22Rv1 (cell line): ENCODE results near the gene DNAH2.

Source experiments
- H3K27ac ChIP-seq: fragments of 450-650 bp; 2 replicates; pipeline ENCODE4 v1.5.1; 2017
- ZFX ChIP-seq: fragments of 450-650 bp; IDR thresholded peaks from 2 replicates; pipeline ENCODE4 v1.6.1; 2017; ENCODE audit warnings: antibody characterized with exemption, borderline replicate concordance
- TF ChIP-seq, protein P1 (sequence below): fragments of 450-650 bp; IDR thresholded peaks from 2 replicates; pipeline ENCODE4 v1.5.1; 2017; ENCODE audit warnings: mild to moderate bottlenecking

DNAH2 gene

DNA sequence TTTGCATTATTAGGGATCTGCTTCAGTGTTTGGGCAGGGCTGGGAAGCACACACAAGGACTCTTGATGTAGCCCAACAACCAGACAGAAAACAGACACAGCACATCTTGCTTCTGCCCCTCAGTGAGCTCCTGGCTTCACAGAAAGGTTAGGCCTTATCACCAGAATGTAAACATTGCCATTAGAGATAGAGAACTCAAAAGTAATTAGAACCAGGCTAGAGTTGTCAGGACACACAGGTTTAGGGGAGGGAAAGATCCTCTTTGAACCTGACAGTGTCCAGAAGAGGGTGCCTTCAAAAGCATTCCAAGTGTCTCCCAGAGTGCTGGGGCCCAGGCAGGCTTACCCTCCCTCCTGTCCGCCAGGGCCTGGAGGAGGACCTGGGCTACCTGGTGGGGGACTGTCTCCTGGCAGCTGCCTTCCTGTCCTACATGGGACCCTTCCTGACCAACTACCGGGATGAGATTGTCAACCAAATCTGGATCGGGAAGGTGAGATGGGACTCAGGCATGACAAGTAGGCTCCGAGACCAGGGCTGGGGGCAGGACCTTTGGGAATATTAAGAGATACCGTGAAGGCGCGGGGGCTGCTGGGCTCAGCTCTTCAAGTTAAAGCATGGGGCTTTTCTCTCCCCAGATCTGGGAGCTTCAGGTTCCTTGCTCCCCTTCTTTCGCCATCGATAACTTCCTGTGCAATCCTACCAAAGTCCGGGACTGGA is 99.5 kb downstream of the DNAH2 start:
- no peak overlapping the region for H3K27ac ChIP-seq
- TF ChIP-seq, protein P1, sequence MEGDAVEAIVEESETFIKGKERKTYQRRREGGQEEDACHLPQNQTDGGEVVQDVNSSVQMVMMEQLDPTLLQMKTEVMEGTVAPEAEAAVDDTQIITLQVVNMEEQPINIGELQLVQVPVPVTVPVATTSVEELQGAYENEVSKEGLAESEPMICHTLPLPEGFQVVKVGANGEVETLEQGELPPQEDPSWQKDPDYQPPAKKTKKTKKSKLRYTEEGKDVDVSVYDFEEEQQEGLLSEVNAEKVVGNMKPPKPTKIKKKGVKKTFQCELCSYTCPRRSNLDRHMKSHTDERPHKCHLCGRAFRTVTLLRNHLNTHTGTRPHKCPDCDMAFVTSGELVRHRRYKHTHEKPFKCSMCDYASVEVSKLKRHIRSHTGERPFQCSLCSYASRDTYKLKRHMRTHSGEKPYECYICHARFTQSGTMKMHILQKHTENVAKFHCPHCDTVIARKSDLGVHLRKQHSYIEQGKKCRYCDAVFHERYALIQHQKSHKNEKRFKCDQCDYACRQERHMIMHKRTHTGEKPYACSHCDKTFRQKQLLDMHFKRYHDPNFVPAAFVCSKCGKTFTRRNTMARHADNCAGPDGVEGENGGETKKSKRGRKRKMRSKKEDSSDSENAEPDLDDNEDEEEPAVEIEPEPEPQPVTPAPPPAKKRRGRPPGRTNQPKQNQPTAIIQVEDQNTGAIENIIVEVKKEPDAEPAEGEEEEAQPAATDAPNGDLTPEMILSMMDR = no peak
- no peak for TF ChIP-seq ZFX

DNA sequence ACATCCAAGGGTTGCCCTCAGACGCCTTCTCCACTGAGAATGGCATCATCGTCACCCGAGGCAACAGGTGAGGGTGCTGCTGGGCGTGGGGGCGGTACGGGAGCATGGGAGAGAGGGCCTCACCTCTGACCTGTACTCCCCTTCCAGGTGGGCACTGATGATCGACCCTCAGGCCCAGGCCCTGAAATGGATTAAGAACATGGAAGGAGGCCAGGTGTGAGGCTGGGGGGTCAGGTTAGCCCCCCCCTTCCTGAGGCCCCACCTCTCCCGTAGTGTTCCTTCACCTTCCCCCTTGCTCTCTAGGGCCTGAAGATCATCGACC is 100.1 kb downstream of the DNAH2 start:
- TF ChIP-seq, protein P1 = no peak
- no peak for TF ChIP-seq ZFX
- no peak overlapping the region for H3K27ac ChIP-seq

DNA sequence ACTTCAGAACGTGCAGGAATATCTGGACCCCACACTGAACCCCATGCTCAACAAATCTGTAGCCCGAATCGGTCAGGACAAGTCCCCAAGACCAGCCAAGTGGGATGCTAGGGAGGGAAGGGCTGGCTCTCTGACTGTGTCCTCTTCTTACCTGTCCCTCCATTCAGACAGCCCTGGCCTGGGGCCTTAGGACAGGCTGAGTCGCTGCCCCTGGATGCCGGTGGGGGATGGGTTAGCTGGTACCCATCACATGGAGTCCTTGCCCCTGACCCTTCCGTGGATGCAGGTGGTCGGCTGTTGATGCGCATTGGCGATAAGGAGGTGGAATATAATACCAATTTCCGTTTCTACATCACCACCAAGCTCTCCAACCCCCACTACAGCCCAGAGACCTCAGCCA is 100.5 kb downstream of the DNAH2 start:
- TF ChIP-seq, protein P1 = no peak
- no peak for TF ChIP-seq ZFX
- H3K27ac ChIP-seq = no peak overlapping the region

DNA sequence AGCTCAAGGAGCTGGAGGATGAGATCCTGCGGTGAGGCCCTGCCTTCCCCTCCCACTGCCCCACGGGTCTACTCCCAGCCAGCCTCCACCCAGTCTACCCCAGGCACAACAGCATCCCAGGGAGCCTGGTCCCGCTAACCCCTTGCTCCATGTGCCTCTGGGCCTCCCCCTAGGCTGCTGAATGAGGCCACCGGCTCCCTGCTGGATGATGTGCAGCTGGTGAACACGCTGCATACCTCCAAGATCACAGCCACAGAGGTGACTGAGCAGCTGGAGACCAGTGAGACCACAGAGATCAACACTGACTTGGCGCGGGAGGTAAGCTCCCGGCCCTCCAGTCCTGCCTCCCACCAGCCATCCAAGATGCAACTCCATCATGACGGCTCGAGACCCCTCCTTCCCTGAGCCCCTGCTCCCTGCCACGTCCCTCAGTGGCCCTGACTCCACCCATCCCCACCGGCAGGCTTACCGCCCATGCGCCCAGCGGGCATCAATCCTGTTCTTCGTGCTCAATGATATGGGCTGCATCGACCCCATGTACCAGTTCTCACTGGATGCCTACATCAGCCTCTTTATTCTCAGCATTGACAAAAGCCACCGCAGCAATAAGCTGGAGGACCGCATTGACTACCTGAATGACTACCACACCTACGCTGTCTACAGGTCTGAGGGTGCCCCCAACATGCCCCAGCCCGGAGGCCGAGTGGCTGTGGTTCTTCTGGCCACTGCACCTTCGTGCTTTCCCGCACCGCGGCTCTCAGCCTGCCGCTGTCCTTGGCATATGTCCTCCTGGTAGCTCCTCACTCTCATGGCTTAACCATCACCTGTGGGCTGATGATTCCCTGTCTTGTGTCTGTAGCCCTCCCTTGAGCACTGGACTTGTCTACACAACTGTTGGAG is 101.5 kb downstream of the DNAH2 start:
- H3K27ac ChIP-seq = no peak overlapping the region
- TF ChIP-seq, protein P1 = no peak

DNA sequence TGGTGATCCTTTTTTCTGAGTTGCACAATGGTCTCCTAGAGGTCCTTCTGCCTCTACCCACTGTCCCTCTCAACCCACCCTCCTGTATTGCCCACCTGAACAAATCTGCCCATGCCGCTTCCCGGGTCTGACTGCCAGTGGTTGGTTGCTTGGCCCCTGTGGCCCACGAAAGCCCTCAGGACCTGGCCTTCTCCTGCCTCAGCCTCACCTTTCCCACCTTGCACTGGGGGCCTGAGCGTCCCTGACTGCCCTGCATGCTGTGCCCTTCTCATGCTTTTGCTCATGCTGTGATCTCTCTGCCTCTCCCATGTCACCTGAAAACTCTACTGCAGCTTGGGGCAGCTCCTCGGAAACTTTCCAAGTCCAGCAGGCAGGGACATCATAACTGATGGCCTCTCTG is 102.7 kb downstream of the DNAH2 start:
- no peak overlapping the region for H3K27ac ChIP-seq
- TF ChIP-seq, protein P1 = no peak
- TF ChIP-seq ZFX = no peak

DNA sequence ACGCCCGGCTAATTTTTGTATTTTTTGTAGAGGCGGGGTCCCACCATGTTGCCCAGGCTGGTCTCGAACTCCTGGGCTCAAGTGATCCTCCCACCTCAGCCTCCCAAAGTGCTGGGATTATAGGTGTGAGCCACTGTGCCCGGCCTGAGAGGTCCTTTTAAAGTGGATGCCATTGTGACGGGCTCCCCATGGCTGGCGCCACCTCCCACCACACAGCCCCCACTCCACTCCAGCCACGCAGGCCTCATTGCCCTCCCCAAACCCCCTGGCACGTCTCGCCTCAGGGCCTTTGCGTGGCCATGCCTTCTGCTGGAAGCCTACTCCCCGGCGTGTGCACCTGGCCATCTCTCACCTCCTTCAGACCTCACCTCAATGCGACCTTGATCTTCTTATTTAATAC is 104.6 kb downstream of the DNAH2 start:
- no peak for TF ChIP-seq ZFX
- TF ChIP-seq, protein P1 = no peak
- H3K27ac ChIP-seq = no peak overlapping the region

DNA sequence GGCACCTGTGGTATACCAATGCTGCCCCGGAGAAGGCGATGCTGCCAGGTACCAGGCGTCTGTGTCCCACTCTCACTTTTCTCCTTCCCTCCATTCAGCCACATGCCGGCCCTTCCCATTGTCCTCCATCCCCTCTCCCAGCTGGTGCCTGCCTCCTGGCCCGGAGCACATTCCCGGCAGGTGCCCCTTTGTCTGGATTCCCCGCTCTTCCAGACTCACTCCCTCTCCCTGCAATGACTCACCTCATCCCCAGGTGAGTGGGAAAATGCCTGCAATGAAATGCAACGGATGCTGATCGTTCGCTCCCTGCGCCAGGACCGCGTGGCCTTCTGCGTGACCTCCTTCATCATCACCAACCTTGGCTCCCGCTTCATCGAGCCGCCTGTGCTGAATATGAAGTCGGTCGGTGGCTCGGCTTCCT is 106.0 kb downstream of the DNAH2 start:
- H3K27ac ChIP-seq = no peak overlapping the region
- TF ChIP-seq ZFX = no peak
- TF ChIP-seq, protein P1 = no peak
